ENCODE results near the gene OR6C4. TPM values are rescaled to one million over a fixed set of nuclear protein-coding genes. Genes with fewer than 3 reads are reported as not detected.
"Not testable (repeated sequence)": the region's sequence is repeated elsewhere in the genome, so short reads cannot be mapped to it uniquely, and the experiment has no call there.

The OR6C4 gene
- total and polyA plus RNA-seq, 9 donors, result not detected

- Histone ChIP-seq H3K4me1 (ENCODE audit: insufficient read depth) (no peaks in the 10 kb centered on the region), H3K27me3 (no peaks in the 10 kb centered on the region), H3K27ac (no peak overlapping the region), H3K9me3 (no peaks in the 10 kb centered on the region), H3K4me3 (no peak overlapping the region), H3K36me3 (no peaks in the 10 kb centered on the region)
- intact Hi-C loops (cut with DNase I), result no loop called here
- TF ChIP-seq CTCF (IDR thresholded peaks at IDR 0.05), result no peak
- TF ChIP-seq POLR2A (IDR thresholded peaks at IDR 0.05), result no peak
- TF ChIP-seq EP300 (IDR thresholded peaks at IDR 0.05), result no peak
- DNase-seq, result no peak
Observed at GRCh38 chr12:55516391-55516790, 33.0 kb upstream of the OR6C4 start.

GRCh38 chr12:55548235-55548634 lies 1.2 kb upstream of the OR6C4 start:
- DNase-seq; H3K36me3 ChIP-seq; H3K27ac ChIP-seq; H3K4me1 ChIP-seq (ENCODE audit: insufficient read depth); intact Hi-C loops (cut with DNase I); H3K9me3 ChIP-seq; H3K27me3 ChIP-seq; H3K4me3 ChIP-seq: not testable (repeated sequence)
- 72 to 82% (median 80%) methylated on average over 2 of the region's 2 CpGs for WGBS, 3 donors

- Histone ChIP-seq H3K36me3 (no peaks in the 10 kb centered on the region), H3K27ac (no peak overlapping the region), H3K4me3 (no peak overlapping the region), H3K4me1 (ENCODE audit: insufficient read depth) (no peaks in the 10 kb centered on the region), H3K27me3 (no peaks in the 10 kb centered on the region), H3K9me3 (no peaks in the 10 kb centered on the region)
- intact Hi-C loops (cut with DNase I), result no loop called here
- no peak for DNase-seq
- TF ChIP-seq CTCF (IDR thresholded peaks at IDR 0.05) (no peak), EP300 (IDR thresholded peaks at IDR 0.05) (no peak), POLR2A (IDR thresholded peaks at IDR 0.05) (no peak)
Observed at GRCh38 chr12:55548756-55549155, 646 bp upstream of the OR6C4 start.

- Histone ChIP-seq H3K4me1 (ENCODE audit: insufficient read depth) (no peaks in the 10 kb centered on the region), H3K4me3 (no peak overlapping the region), H3K9me3 (peaks cover 0 to 3% of the 10 kb centered on the region in 2 donors), H3K36me3 (no peaks in the 10 kb centered on the region), H3K27ac (no peak overlapping the region), H3K27me3 (no peaks in the 10 kb centered on the region)
- intact Hi-C loops (cut with DNase I), result no loop called here
- no peak for DNase-seq
- TF ChIP-seq CTCF (IDR thresholded peaks at IDR 0.05) (no peak), EP300 (IDR thresholded peaks at IDR 0.05) (no peak), POLR2A (IDR thresholded peaks at IDR 0.05) (no peak)
Observed at GRCh38 chr12:55554296-55554695, 4.9 kb downstream of the OR6C4 start.

- H3K27me3 ChIP-seq; H3K9me3 ChIP-seq; H3K27ac ChIP-seq; intact Hi-C loops (cut with DNase I); H3K4me1 ChIP-seq (ENCODE audit: insufficient read depth); H3K4me3 ChIP-seq; DNase-seq; H3K36me3 ChIP-seq: not testable (repeated sequence)
Observed at GRCh38 chr12:55570060-55570459, 20.7 kb downstream of the OR6C4 start.

- not testable (repeated sequence) for DNase-seq, H3K9me3 ChIP-seq
- WGBS, 3 donors, result 93 to 97% (median 93%) methylated on average over 1 of the region's 1 CpG
Observed at GRCh38 chr12:55570689-55571088, 21.3 kb downstream of the OR6C4 start.

More at GRCh38 chr12:55570689-55571088, 21.3 kb downstream of the OR6C4 start:
- H3K36me3 ChIP-seq; H3K4me3 ChIP-seq; H3K4me1 ChIP-seq (ENCODE audit: insufficient read depth); H3K27me3 ChIP-seq; H3K27ac ChIP-seq; intact Hi-C loops (cut with DNase I): not testable (repeated sequence)

Data from ovary (tissue), 9 donors.